Neural cell (in vitro differentiated cells): ENCODE results near the gene EVPL. TPM values are rescaled to one million over a fixed set of nuclear protein-coding genes. Genes with fewer than 3 reads are reported as not detected.

ENCODE experiments used
- H2AFZ ChIP-seq: fragments of 200-600, 300-800 bp; sonication (generic), shearing (Covaris generic); 2 replicates; pipeline ENCODE4 v1.6.0; 2014; ENCODE audit warnings: low read depth, mild to moderate bottlenecking, antibody characterized with exemption, low read length, moderate library complexity
- H3F3A ChIP-seq: fragments of 200-600 bp; shearing (Covaris generic); 2 replicates; pipeline ENCODE4 v1.6.1; 2016; ENCODE audit warnings: mild to moderate bottlenecking, moderate library complexity, mixed read lengths, antibody characterized with exemption, low read length; ENCODE audit not compliant: insufficient read depth, poor library complexity, severe bottlenecking
- H3K27ac ChIP-seq: fragments of 200-600, 300-800 bp; sonication (generic), shearing (Covaris generic); 2 replicates; pipeline ENCODE4 v1.5.1; 2014; ENCODE audit warnings: mild to moderate bottlenecking, low read length, moderate library complexity
- H3K27me3 ChIP-seq: fragments of 300-800, 200-600 bp; sonication (generic), shearing (Covaris generic); 2 replicates; pipeline ENCODE4 v1.6.0; 2014; ENCODE audit warnings: mild to moderate bottlenecking, low read depth, low read length, moderate library complexity; ENCODE audit not compliant: insufficient read depth
- H3K36me3 ChIP-seq: fragments of 300-800, 200-600 bp; sonication (generic), shearing (Covaris generic); 2 replicates; pipeline ENCODE4 v1.5.1; 2014; ENCODE audit warnings: mild to moderate bottlenecking, antibody characterized with exemption, low read length, moderate library complexity; ENCODE audit not compliant: insufficient read depth
- H3K4me2 ChIP-seq: fragments of 300-800, 200-600 bp; sonication (generic), shearing (Covaris generic); 2 replicates; pipeline ENCODE4 v1.6.0; 2014; ENCODE audit warnings: mild to moderate bottlenecking, low read length
- H3K4me3 ChIP-seq: fragments of 300-800, 200-600 bp; sonication (generic), shearing (Covaris generic); 2 replicates; pipeline ENCODE4 v1.5.1; 2014; ENCODE audit warnings: mild to moderate bottlenecking, low read length, moderate library complexity
- H3K79me2 ChIP-seq: fragments of 200-600 bp; shearing (Covaris generic); replicated peaks from 2 replicates; pipeline ENCODE4 v1.6.0; 2014; ENCODE audit warnings: mild to moderate bottlenecking, low read length, moderate library complexity; ENCODE audit not compliant: insufficient read depth
- H3K9ac ChIP-seq: fragments of 300-800, 200-600 bp; sonication (generic), shearing (Covaris generic); 2 replicates; pipeline ENCODE4 v1.6.1; 2016; ENCODE audit warnings: mild to moderate bottlenecking, low read length, mixed read lengths
- H3K9me2 ChIP-seq: fragments of 200-600 bp; shearing (Covaris generic); 2 replicates; pipeline ENCODE4 v1.6.1; 2016; ENCODE audit warnings: mild to moderate bottlenecking, low read length, mixed read lengths; ENCODE audit not compliant: insufficient read depth
- H3K9me3 ChIP-seq: fragments of 200-600, 300-800 bp; sonication (generic), shearing (Covaris generic); 2 replicates; pipeline ENCODE4 v1.6.1; 2016; ENCODE audit warnings: mild to moderate bottlenecking, mixed run types, low read length, moderate library complexity, mixed read lengths
- H4K20me1 ChIP-seq: fragments of 200-600 bp; shearing (Covaris generic); 2 replicates; pipeline ENCODE4 v1.6.1; 2016; ENCODE audit warnings: mild to moderate bottlenecking, mixed run types; ENCODE audit not compliant: insufficient read depth
- EP300 ChIP-seq: fragments of 450-650 bp; conservative IDR thresholded peaks from 2 replicates; pipeline ENCODE4 v1.6.1; 2014; ENCODE audit warnings: antibody characterized with exemption, mild to moderate bottlenecking, moderate library complexity; ENCODE audit not compliant: poor library complexity, severe bottlenecking
- EZH2 ChIP-seq: fragments of 200-600, 300-800 bp; shearing (Covaris generic), sonication (generic); IDR thresholded peaks from 2 replicates; pipeline ENCODE4 v1.6.1; 2014; ENCODE audit warnings: antibody characterized with exemption, low read length, borderline replicate concordance, mild to moderate bottlenecking; ENCODE audit not compliant: insufficient read depth, poor library complexity, severe bottlenecking
- MXI1 ChIP-seq: fragments of 450-650 bp; conservative IDR thresholded peaks from 2 replicates; pipeline ENCODE4 v1.6.1; 2014; ENCODE audit warnings: antibody characterized with exemption, mild to moderate bottlenecking; ENCODE audit not compliant: poor library complexity, severe bottlenecking
- POLR2AphosphoS5 ChIP-seq: IDR thresholded peaks from 2 replicates; pipeline ENCODE4 v1.6.1; 2012
- RAD21 ChIP-seq: fragments of 450-650 bp; conservative IDR thresholded peaks from 2 replicates; pipeline ENCODE4 v1.6.1; 2014; ENCODE audit warnings: antibody characterized with exemption, mild to moderate bottlenecking, moderate library complexity
- SMC3 ChIP-seq: fragments of 450-650 bp; conservative IDR thresholded peaks from 2 replicates; pipeline ENCODE4 v1.6.1; 2014; ENCODE audit warnings: antibody characterized with exemption, mild to moderate bottlenecking, moderate library complexity; ENCODE audit not compliant: poor library complexity
- TAF1 ChIP-seq: IDR thresholded peaks from 2 replicates; pipeline ENCODE4 v1.6.1; 2012; ENCODE audit warnings: low read depth
- polyA plus RNA-seq: library from polyadenylated mRNA; depleted of rRNA; stranded (reverse); fragments of >200 nt; gene quantifications from 2 replicates; pipeline ENCODE4 v1.2.3, GENCODE V29; 2014
- TF ChIP-seq, protein P1 (sequence below): fragments of 450-650 bp; IDR thresholded peaks from 2 replicates; pipeline ENCODE4 v1.5.1; 2014; ENCODE audit warnings: antibody characterized with exemption, mild to moderate bottlenecking, moderate library complexity; ENCODE audit not compliant: poor library complexity, severe bottlenecking
- TF ChIP-seq, protein P2 (sequence below): IDR thresholded peaks from 2 replicates; pipeline ENCODE4 v1.6.1; 2012; ENCODE audit warnings: borderline replicate concordance

The EVPL gene
- polyA plus RNA-seq, 1 donor from 2014 or later = not detected

DNA sequence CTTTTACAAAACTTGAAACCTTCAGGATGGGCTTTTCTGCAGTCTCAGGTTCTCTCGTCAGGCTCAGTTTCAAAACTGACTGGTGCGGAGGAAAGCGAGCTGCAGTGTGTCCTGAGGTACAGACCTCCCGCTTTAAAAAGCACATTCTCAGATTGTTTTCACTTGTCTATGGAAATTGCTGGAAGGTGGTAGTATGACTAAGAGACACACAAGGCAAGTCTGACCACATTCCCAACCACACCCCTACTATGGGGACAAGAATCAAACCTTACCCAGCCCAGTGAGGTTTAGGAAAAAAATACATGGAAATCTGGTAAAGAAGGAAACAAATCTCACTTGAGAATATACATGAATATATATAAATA, 27.0 kb upstream of the EVPL start:
- H3K4me3 ChIP-seq = no peak overlapping the region
- no peaks in the 10 kb centered on the region for H3K27me3 ChIP-seq
- no peaks in the 10 kb centered on the region for H3K9me2 ChIP-seq
- no peak overlapping the region for H3K27ac ChIP-seq
- no peaks in the 10 kb centered on the region for H3K36me3 ChIP-seq
- no peaks in the 10 kb centered on the region for H4K20me1 ChIP-seq
- H3K9ac ChIP-seq = no peak overlapping the region
- H2AFZ ChIP-seq = no peak overlapping the region
- TF ChIP-seq POLR2AphosphoS5 (no peak), MXI1 (no peak), SMC3 (no peak), RAD21 (no peak), EP300 (no peak), TAF1 (no peak), EZH2 (no peak)
- TF ChIP-seq, protein P1, sequence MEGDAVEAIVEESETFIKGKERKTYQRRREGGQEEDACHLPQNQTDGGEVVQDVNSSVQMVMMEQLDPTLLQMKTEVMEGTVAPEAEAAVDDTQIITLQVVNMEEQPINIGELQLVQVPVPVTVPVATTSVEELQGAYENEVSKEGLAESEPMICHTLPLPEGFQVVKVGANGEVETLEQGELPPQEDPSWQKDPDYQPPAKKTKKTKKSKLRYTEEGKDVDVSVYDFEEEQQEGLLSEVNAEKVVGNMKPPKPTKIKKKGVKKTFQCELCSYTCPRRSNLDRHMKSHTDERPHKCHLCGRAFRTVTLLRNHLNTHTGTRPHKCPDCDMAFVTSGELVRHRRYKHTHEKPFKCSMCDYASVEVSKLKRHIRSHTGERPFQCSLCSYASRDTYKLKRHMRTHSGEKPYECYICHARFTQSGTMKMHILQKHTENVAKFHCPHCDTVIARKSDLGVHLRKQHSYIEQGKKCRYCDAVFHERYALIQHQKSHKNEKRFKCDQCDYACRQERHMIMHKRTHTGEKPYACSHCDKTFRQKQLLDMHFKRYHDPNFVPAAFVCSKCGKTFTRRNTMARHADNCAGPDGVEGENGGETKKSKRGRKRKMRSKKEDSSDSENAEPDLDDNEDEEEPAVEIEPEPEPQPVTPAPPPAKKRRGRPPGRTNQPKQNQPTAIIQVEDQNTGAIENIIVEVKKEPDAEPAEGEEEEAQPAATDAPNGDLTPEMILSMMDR = no peak
- TF ChIP-seq, protein P2, sequence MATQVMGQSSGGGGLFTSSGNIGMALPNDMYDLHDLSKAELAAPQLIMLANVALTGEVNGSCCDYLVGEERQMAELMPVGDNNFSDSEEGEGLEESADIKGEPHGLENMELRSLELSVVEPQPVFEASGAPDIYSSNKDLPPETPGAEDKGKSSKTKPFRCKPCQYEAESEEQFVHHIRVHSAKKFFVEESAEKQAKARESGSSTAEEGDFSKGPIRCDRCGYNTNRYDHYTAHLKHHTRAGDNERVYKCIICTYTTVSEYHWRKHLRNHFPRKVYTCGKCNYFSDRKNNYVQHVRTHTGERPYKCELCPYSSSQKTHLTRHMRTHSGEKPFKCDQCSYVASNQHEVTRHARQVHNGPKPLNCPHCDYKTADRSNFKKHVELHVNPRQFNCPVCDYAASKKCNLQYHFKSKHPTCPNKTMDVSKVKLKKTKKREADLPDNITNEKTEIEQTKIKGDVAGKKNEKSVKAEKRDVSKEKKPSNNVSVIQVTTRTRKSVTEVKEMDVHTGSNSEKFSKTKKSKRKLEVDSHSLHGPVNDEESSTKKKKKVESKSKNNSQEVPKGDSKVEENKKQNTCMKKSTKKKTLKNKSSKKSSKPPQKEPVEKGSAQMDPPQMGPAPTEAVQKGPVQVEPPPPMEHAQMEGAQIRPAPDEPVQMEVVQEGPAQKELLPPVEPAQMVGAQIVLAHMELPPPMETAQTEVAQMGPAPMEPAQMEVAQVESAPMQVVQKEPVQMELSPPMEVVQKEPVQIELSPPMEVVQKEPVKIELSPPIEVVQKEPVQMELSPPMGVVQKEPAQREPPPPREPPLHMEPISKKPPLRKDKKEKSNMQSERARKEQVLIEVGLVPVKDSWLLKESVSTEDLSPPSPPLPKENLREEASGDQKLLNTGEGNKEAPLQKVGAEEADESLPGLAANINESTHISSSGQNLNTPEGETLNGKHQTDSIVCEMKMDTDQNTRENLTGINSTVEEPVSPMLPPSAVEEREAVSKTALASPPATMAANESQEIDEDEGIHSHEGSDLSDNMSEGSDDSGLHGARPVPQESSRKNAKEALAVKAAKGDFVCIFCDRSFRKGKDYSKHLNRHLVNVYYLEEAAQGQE = no peak
- no peak overlapping the region for H3K4me2 ChIP-seq
- H3F3A ChIP-seq = no peaks in the 10 kb centered on the region
- no peaks in the 10 kb centered on the region for H3K79me2 ChIP-seq
- H3K9me3 ChIP-seq = no peaks in the 10 kb centered on the region

DNA sequence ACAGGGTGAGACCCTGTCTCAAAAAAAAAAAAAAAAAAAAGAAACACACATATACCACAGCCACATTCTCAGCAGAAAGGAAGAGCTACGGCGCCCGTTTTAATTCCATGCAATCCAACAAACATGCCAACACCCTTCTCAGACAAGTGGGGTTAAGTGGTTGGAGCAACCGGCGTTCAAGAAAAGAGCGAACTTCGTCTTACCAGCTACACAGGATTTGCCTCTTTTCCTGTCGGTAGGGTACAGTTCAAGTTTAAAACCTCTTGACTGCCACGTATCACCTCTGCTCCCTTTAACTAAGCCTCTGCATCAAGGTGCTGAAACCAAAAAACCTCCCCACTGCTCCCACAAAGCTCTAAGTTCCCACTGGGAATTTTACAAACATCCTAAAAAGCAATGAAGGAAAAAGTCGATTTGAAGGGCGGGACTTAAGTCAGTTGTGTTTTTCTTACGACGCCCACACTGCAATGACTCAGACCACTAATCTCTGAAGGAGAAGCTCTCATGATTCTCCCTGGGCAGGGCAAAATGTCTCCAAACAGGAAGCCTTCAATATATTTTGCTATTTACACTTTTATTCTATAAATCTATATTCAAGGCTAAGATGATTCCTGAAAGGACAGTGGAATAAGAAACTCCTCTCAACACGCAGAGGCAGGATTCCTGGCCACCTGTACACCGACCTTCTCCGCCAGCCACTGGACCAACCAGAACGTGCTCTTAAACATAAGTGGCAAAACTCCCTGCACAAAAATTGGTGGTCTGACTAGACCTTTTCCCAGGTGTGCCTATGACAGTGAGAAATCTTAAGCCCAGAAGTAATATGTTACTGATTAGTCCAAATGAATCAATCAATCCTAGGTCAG, 26.4 kb upstream of the EVPL start:
- Histone ChIP-seq H3K36me3 (no peaks in the 10 kb centered on the region), H3K4me3 (no peak overlapping the region), H3K79me2 (no peaks in the 10 kb centered on the region), H3K9ac (no peak overlapping the region), H4K20me1 (no peaks in the 10 kb centered on the region), H3K9me3 (no peaks in the 10 kb centered on the region), H3K27me3 (no peaks in the 10 kb centered on the region), H3K27ac (no peak overlapping the region), H3K4me2 (no peak overlapping the region), H3F3A (no peaks in the 10 kb centered on the region), H3K9me2 (no peaks in the 10 kb centered on the region), H2AFZ (no peak overlapping the region)
- TF ChIP-seq EP300 = no peak
- TF ChIP-seq, protein P1 = no peak
- no peak for TF ChIP-seq EZH2
- TF ChIP-seq, protein P2 = no peak
- TF ChIP-seq SMC3 = no peak
- TF ChIP-seq POLR2AphosphoS5 = no peak
